Neuronal stem cell (in vitro differentiated cells): ENCODE measurements around the gene CCDC187.

Experiments used
- DNase-seq: peaks from one replicate; pipeline ENCODE4 v3.0.0-alpha.2; 2013; ENCODE audit warnings: low spot score
- H2AFZ ChIP-seq: one replicate; pipeline ENCODE4 v1.6.1; 2013; ENCODE audit warnings: mild to moderate bottlenecking, low read length, inconsistent platforms
- H2AK5ac ChIP-seq: 2 replicates; pipeline ENCODE4 v1.6.1; 2013; ENCODE audit warnings: low read depth, mild to moderate bottlenecking, inconsistent platforms, low read length, moderate library complexity, mixed read lengths
- H2BK120ac ChIP-seq: 2 replicates; pipeline ENCODE4 v1.6.1; 2013; ENCODE audit warnings: low read depth, mild to moderate bottlenecking, inconsistent platforms, low read length, moderate library complexity, mixed read lengths
- H2BK12ac ChIP-seq: one replicate; pipeline ENCODE4 v1.6.1; 2013; ENCODE audit warnings: low read length, inconsistent platforms
- H2BK15ac ChIP-seq: 2 replicates; pipeline ENCODE4 v1.6.1; 2013; ENCODE audit warnings: mild to moderate bottlenecking, low read length, inconsistent platforms, mixed read lengths
- H2BK5ac ChIP-seq: one replicate; pipeline ENCODE4 v1.6.1; 2013; ENCODE audit warnings: inconsistent platforms, mild to moderate bottlenecking, low read length, moderate library complexity
- H3K14ac ChIP-seq: one replicate; pipeline ENCODE4 v1.6.1; 2013; ENCODE audit warnings: low read length, inconsistent platforms
- H3K18ac ChIP-seq: 2 replicates; pipeline ENCODE4 v1.6.1; 2013; ENCODE audit warnings: low read length, inconsistent platforms
- H3K23ac ChIP-seq: 2 replicates; pipeline ENCODE4 v1.6.1; 2013; ENCODE audit warnings: low read depth, mild to moderate bottlenecking, mixed read lengths, low read length, inconsistent platforms; ENCODE audit not compliant: poor library complexity
- H3K27ac ChIP-seq: replicated peaks from 3 replicates; pipeline ENCODE4 v1.5.1; 2013; ENCODE audit warnings: low read length, inconsistent platforms
- H3K27me3 ChIP-seq, 3 experiments: 2 replicates each; pipeline ENCODE4 v1.6.1; 2013; ENCODE audit warnings: low read length in 3 of 3, mild to moderate bottlenecking in 2 of 3, inconsistent platforms in 1 of 3, low read depth in 1 of 3, mixed read lengths in 1 of 3, moderate library complexity in 1 of 3; ENCODE audit not compliant: control insufficient read depth in 3 of 3, insufficient read depth in 3 of 3
- H3K36me3 ChIP-seq, 2 donors: replicated peaks in 1 of 2; 2 replicates each; pipeline ENCODE4 v1.6.1; 2013; ENCODE audit warnings: low read length in 2 of 2; ENCODE audit not compliant: control insufficient read depth in 2 of 2, insufficient read depth in 2 of 2
- H3K4ac ChIP-seq: 2 replicates; pipeline ENCODE4 v1.6.1; 2013; ENCODE audit warnings: inconsistent platforms, mild to moderate bottlenecking, low read length, moderate library complexity
- H3K4me1 ChIP-seq, 2 donors: 1 replicate in 1 of 2; 2 replicates in 1 of 2; pipeline ENCODE4 v1.6.1; 2013; ENCODE audit warnings: low read length in 2 of 2, low read depth in 1 of 2; ENCODE audit not compliant: control insufficient read depth in 2 of 2, insufficient read depth in 1 of 2
- H3K4me2 ChIP-seq: one replicate; pipeline ENCODE4 v1.6.1; 2013; ENCODE audit warnings: mild to moderate bottlenecking, low read length, inconsistent platforms; ENCODE audit not compliant: insufficient read depth, poor library complexity, severe bottlenecking
- H3K4me3 ChIP-seq, 2 donors: 2 replicates each; pipeline ENCODE4 v1.5.1; 2013; ENCODE audit warnings: low read length in 2 of 2, mild to moderate bottlenecking in 2 of 2, inconsistent platforms in 1 of 2, moderate library complexity in 1 of 2
- H3K79me1 ChIP-seq: one replicate; pipeline ENCODE4 v1.6.1; 2013; ENCODE audit warnings: low read depth, mild to moderate bottlenecking, inconsistent platforms, low read length, moderate library complexity
- H3K9ac ChIP-seq: one replicate; pipeline ENCODE4 v1.6.1; 2013; ENCODE audit warnings: mild to moderate bottlenecking, low read depth, low read length, inconsistent platforms; ENCODE audit not compliant: poor library complexity
- H3K9me3 ChIP-seq, 2 donors: replicated peaks in 1 of 2; 2 replicates each; pipeline versions ENCODE3 to v1.6.1; 2013; ENCODE audit warnings: low read length in 2 of 2, mild to moderate bottlenecking in 2 of 2, inconsistent platforms in 1 of 2, low read depth in 1 of 2, mixed read lengths in 1 of 2, moderate library complexity in 1 of 2; ENCODE audit not compliant: control insufficient read depth in 2 of 2, insufficient read depth in 1 of 2
- H4K8ac ChIP-seq: one replicate; pipeline ENCODE4 v1.6.1; 2013; ENCODE audit warnings: low read depth, mild to moderate bottlenecking, inconsistent platforms, low read length, moderate library complexity
- H4K91ac ChIP-seq: one replicate; pipeline ENCODE4 v1.6.1; 2013; ENCODE audit warnings: low read length, low read depth, mild to moderate bottlenecking, inconsistent platforms; ENCODE audit not compliant: poor library complexity
- WGBS, 2 donors: extraction: QIAGEN DNeasy Blood & Tissue Kit; methylation state at CpG; one replicate each; pipeline ENCODE4 v1.1.7; 2013; ENCODE audit warnings: missing lambda C conversion rate in 2 of 2, mixed read lengths in 1 of 2; ENCODE audit not compliant: insufficient read length in 2 of 2, insufficient replicate concordance in 1 of 2; ENCODE audit errors: extremely low coverage in 2 of 2; 5-methylcytosine and 5-hydroxymethylcytosine counted together

CCDC187 gene

GRCh38 chr9:136244122-136244968, 59.5 kb downstream of the CCDC187 start:
- DNase-seq, result no peak
- no peak overlapping the region for H3K27ac ChIP-seq
- H2AFZ ChIP-seq, result peak overlapping the region; percentile 87
- H4K8ac ChIP-seq, result no peak overlapping the region
- H3K18ac ChIP-seq, result no peak overlapping the region
- H3K27me3 ChIP-seq, result peaks cover 0 to 29% (median 0%) of the 10 kb centered on the region in 3 experiments
- no peak overlapping the region for H2AK5ac ChIP-seq
- H2BK120ac ChIP-seq, result no peak overlapping the region
- no peak overlapping the region for H3K9ac ChIP-seq
- no peak overlapping the region for H2BK5ac ChIP-seq
- no peak overlapping the region for H3K4ac ChIP-seq
- H4K91ac ChIP-seq, result no peak overlapping the region
- H3K4me3 ChIP-seq, result peak overlapping the region; percentile 87 to 94
- no peak overlapping the region for H2BK12ac ChIP-seq
- H3K36me3 ChIP-seq, result peaks cover 7 to 10% of the 10 kb centered on the region in 2 donors
- H3K79me1 ChIP-seq, result peaks cover 9% of the 10 kb centered on the region
- peaks cover 8 to 21% of the 10 kb centered on the region in 2 donors for H3K4me1 ChIP-seq
- H2BK15ac ChIP-seq, result no peak overlapping the region
- peak overlapping the region; percentile 72 for H3K4me2 ChIP-seq
- H3K14ac ChIP-seq, result no peak overlapping the region
- H3K23ac ChIP-seq, result no peak overlapping the region
- no peaks in the 10 kb centered on the region for H3K9me3 ChIP-seq
- no CpG with 5 or more reads among the region's 11 CpGs for WGBS, 2 donors

- Histone ChIP-seq H3K27me3 (peaks cover 0 to 22% (median 0%) of the 10 kb centered on the region in 3 experiments), H4K91ac (no peak overlapping the region), H3K4me2 (no peak overlapping the region), H3K4me3 (peak overlapping the region in 1 of 2 donors; percentile 87), H2AK5ac (no peak overlapping the region), H3K27ac (no peak overlapping the region), H3K79me1 (peaks cover 11% of the 10 kb centered on the region), H2BK5ac (no peak overlapping the region), H3K23ac (no peak overlapping the region), H3K4me1 (peaks cover 8 to 21% of the 10 kb centered on the region in 2 donors), H3K9ac (no peak overlapping the region), H4K8ac (no peak overlapping the region), H2BK15ac (no peak overlapping the region), H3K36me3 (peaks cover 7 to 10% of the 10 kb centered on the region in 2 donors), H2BK120ac (no peak overlapping the region), H3K18ac (no peak overlapping the region), H2BK12ac (no peak overlapping the region), H3K9me3 (no peaks in the 10 kb centered on the region), H2AFZ (no peak overlapping the region), H3K14ac (no peak overlapping the region), H3K4ac (no peak overlapping the region)
- no CpG with 5 or more reads among the region's 4 CpGs for WGBS, 2 donors
- DNase-seq, result no peak
Observed at GRCh38 chr9:136243631-136244030, 60.3 kb downstream of the CCDC187 start.

- Histone ChIP-seq H3K27me3 (peaks cover 0 to 16% (median 0%) of the 10 kb centered on the region in 3 experiments), H3K4me3 (no peak overlapping the region), H3K4me1 (peaks cover 8 to 21% of the 10 kb centered on the region in 2 donors), H2AFZ (no peak overlapping the region), H3K4me2 (no peak overlapping the region), H2BK5ac (no peak overlapping the region), H3K36me3 (peaks cover 7 to 12% of the 10 kb centered on the region in 2 donors), H3K9me3 (no peaks in the 10 kb centered on the region), H2BK15ac (no peak overlapping the region), H3K27ac (no peak overlapping the region), H4K8ac (no peak overlapping the region), H3K23ac (no peak overlapping the region), H3K9ac (peak overlapping the region; percentile 30), H3K79me1 (peaks cover 16% of the 10 kb centered on the region), H2BK120ac (no peak overlapping the region), H3K18ac (no peak overlapping the region), H3K14ac (no peak overlapping the region), H2BK12ac (no peak overlapping the region), H3K4ac (no peak overlapping the region), H4K91ac (no peak overlapping the region), H2AK5ac (no peak overlapping the region)
- no CpG with 5 or more reads among the region's 6 CpGs for WGBS, 2 donors
- DNase-seq, result no peak
Observed at GRCh38 chr9:136242918-136243525, 60.9 kb downstream of the CCDC187 start.

DNA sequence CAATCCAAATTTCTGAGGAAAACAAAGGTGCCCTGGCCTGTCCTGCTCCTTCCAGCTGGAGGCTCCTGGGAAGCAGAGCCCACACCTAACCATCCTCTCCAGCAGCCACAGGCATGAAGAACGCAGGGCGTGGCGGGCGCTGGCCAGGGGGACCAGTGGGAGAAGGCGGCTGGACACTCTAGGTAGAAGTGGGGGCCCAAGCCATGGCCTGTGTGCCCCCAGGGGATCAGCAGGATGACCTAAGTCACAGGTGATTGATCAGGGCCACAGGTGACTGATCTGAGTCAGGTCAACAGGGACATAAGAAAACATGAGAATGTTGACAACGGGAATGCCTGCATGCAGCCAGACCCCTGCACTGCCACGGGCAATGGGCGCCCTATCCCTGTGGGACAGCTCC, 61.6 kb downstream of the CCDC187 start:
- Histone ChIP-seq H3K9ac (peak overlapping the region; percentile 32), H3K4me1 (peaks cover 6 to 21% of the 10 kb centered on the region in 2 donors), H3K4me2 (no peak overlapping the region), H2BK15ac (no peak overlapping the region), H2AK5ac (no peak overlapping the region), H3K9me3 (no peaks in the 10 kb centered on the region), H3K27me3 (peaks cover 0 to 11% (median 0%) of the 10 kb centered on the region in 3 experiments), H3K23ac (no peak overlapping the region), H2BK5ac (no peak overlapping the region), H3K27ac (no peak overlapping the region), H3K18ac (no peak overlapping the region), H3K79me1 (peaks cover 16% of the 10 kb centered on the region), H3K4me3 (no peak overlapping the region), H4K8ac (no peak overlapping the region), H2BK120ac (no peak overlapping the region), H2AFZ (no peak overlapping the region), H2BK12ac (no peak overlapping the region), H3K14ac (no peak overlapping the region), H4K91ac (no peak overlapping the region), H3K36me3 (peaks cover 7 to 16% of the 10 kb centered on the region in 2 donors), H3K4ac (no peak overlapping the region)
- no CpG with 5 or more reads among the region's 8 CpGs for WGBS, 2 donors
- DNase-seq, result no peak
